Astrocyte of the spinal cord (primary cell): ENCODE results near the gene DCX.

Experiments used
- DNase-seq: peaks from one replicate; pipeline ENCODE4 v3.0.0; 2011; ENCODE audit warnings: low read depth, low spot score
- H3K4me3 ChIP-seq: 2 replicates; pipeline ENCODE4 v1.5.1; 2011; ENCODE audit warnings: low read depth, mild to moderate bottlenecking, low read length, moderate library complexity
- in situ Hi-C: cut with HindIII; loops from 2 replicates; pipeline ENCODE4 v1.10.0; 2017; ENCODE audit warnings: low sequenced_read_pairs
- TF ChIP-seq, protein P1 (sequence below): IDR thresholded peaks from 2 replicates; pipeline ENCODE4 v1.5.1; 2012; ENCODE audit warnings: low read depth, mild to moderate bottlenecking, low read length, inconsistent platforms

Gene DCX

DNA sequence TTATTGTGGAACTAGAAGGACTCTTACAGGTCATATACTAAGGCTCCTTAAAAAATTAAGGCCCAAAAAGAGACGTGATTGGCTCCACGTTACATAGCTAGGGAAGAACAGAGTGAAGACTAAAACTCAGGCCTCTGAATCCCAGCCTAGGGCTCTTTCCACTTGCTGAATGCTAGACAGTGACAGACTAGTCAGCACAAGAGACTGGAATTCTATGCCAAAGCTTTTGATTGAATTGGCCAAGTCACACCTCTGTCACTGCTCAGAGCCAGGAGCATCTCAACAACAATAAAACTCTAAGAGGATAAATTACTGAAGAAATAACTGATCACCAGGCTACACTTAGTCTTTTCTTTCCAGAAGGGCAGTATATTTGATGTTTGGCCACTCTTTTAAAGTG is 16.8 kb downstream of the DCX start:
- no peak for DNase-seq
- in situ Hi-C loops = no loop called here
- TF ChIP-seq, protein P1, sequence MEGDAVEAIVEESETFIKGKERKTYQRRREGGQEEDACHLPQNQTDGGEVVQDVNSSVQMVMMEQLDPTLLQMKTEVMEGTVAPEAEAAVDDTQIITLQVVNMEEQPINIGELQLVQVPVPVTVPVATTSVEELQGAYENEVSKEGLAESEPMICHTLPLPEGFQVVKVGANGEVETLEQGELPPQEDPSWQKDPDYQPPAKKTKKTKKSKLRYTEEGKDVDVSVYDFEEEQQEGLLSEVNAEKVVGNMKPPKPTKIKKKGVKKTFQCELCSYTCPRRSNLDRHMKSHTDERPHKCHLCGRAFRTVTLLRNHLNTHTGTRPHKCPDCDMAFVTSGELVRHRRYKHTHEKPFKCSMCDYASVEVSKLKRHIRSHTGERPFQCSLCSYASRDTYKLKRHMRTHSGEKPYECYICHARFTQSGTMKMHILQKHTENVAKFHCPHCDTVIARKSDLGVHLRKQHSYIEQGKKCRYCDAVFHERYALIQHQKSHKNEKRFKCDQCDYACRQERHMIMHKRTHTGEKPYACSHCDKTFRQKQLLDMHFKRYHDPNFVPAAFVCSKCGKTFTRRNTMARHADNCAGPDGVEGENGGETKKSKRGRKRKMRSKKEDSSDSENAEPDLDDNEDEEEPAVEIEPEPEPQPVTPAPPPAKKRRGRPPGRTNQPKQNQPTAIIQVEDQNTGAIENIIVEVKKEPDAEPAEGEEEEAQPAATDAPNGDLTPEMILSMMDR = no peak
- no peak overlapping the region for H3K4me3 ChIP-seq

DNA sequence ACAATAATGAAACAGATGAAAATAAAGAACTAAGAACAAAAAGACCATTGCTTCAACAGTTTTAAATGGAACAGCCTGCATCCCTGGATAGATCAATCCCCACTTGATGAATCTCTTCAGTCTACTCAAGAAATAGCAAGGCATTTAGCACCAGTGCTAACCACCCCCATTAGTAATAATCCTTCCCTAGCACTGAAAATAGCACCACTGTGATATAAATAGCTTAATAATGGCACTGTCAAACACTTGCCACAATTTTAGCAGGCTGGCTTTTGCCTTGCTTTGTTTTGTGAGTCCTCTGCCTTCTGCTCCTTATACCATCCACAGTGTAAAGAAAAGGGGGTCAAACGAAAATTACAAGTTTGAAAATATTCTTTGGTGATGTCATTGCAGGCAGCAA is 17.4 kb downstream of the DCX start:
- H3K4me3 ChIP-seq = no peak overlapping the region
- TF ChIP-seq, protein P1 = no peak
- in situ Hi-C loops = no loop called here
- DNase-seq = no peak

DNA sequence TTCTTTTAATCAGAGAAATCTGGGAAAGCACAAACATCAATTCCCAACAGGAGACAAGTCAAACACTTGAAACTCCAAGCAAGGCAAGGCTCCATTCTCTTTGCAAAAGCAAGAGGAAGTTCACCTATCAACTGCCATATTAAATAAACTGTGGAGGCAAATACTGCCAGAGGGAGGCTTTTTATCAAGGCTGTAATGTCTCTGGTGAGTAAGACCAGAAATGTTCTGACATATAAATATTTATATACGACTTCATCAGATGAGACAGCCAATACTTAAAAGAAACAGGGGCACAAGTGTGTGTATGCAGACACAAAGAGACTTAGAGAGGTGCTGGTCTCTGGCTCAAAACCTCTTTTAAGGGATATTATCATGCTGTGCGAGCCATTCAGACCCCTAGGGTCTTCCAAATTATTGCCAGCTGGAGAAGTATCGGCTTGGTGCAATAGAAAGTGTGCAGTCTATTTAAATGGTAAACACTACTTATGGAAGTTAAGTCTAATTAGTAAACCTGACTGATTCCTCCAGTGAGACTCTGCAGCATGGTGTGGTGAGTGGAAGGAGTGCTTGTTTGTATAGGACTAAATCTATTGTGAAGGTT is 24.4 kb downstream of the DCX start:
- no peak overlapping the region for H3K4me3 ChIP-seq
- DNase-seq = no peak
- TF ChIP-seq, protein P1 = no peak
- in situ Hi-C loops = no loop called here

DNA sequence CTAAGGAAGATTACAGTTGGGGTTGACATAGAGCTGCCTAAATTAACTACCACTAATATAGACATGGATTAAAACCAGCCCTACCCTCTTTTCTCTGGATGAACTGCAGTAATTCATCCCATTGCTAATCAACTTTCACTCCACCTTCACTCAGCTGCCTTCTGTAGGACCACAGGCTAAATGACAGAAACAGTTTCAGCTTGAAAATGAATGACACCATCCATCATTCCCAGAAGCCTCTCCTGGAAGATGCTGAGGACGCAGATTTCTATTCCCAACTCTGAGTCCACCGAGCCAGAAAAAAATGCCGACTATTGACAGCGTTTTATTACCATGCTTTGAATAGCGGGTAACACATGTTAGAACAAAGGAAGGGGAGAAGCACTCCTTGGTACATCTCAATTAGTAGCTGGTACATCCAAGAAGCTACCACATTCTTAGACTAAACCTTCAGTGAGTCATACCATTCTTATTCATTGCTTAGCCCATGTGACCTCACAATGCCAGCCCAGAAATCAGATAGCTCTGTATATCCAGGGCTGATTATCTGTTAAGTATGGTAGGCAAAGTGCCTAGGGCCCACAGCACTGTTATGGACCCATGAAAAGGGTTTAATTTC is 25.3 kb downstream of the DCX start:
- no peak overlapping the region for H3K4me3 ChIP-seq
- DNase-seq = no peak
- in situ Hi-C loops = no loop called here
- TF ChIP-seq, protein P1 = no peak

DNA sequence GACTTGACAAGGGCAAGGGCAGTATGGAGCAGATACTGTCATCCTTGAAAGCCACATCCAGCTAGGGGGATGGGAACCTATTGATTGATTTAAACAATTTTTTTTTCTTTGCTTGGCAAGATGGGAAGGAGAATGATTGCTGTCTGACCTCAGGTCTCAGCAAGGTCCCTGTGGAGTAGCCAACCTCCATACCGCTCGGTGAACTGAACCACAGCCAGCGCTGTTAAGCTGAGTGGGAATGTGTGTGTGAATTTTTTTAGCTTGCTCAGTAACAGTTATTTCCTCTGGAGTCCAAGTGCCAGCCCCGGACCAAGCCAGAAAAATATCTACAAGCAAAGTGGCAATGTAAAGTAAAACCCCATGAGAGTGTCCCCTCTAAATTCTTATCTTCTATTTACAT is 25.9 kb downstream of the DCX start:
- H3K4me3 ChIP-seq = no peak overlapping the region
- DNase-seq = no peak
- TF ChIP-seq, protein P1 = no peak
- in situ Hi-C loops = no loop called here

DNA sequence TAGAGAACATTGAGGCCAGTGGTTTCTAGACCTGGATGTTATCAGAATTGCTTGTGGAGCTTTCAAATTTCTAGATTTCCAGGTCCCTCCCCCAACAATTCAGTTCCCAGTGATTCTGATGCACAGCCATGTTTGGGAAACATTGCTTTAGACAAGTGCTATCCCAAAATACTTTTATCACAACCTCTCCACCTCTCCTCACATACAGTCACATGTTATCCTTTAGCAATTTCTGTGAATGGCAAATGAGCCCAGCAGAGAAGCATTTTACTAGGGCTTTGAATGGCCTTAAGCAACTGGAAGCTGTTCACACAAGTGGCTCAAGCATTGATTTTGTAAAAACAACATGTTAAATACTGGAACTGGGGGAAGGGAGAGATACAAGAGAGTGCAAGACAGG is 29.7 kb downstream of the DCX start:
- DNase-seq = no peak
- TF ChIP-seq, protein P1 = no peak
- in situ Hi-C loops = no loop called here
- H3K4me3 ChIP-seq = no peak overlapping the region
